ENCODE results near the gene IKZF1. TPM values are rescaled to one million over a fixed set of nuclear protein-coding genes. Genes with fewer than 3 reads are reported as not detected.
A peak's percentile ranks its signal among the peaks of the same experiment; 100 is the strongest.

Gene IKZF1
- total RNA-seq, 1 donor from 2014 or later = 0.33 TPM

GRCh38 chr7:50303335-50304128 is 984 bp upstream of the IKZF1 start:
- Histone ChIP-seq H3K27me3 (ENCODE audit: control insufficient read depth, insufficient read depth, low read length) (peaks cover 35% of the 10 kb centered on the region), H3K4me3 (ENCODE audit: low read depth, low read length) (peak overlapping the region; percentile 43)
- TF ChIP-seq, protein P1, sequence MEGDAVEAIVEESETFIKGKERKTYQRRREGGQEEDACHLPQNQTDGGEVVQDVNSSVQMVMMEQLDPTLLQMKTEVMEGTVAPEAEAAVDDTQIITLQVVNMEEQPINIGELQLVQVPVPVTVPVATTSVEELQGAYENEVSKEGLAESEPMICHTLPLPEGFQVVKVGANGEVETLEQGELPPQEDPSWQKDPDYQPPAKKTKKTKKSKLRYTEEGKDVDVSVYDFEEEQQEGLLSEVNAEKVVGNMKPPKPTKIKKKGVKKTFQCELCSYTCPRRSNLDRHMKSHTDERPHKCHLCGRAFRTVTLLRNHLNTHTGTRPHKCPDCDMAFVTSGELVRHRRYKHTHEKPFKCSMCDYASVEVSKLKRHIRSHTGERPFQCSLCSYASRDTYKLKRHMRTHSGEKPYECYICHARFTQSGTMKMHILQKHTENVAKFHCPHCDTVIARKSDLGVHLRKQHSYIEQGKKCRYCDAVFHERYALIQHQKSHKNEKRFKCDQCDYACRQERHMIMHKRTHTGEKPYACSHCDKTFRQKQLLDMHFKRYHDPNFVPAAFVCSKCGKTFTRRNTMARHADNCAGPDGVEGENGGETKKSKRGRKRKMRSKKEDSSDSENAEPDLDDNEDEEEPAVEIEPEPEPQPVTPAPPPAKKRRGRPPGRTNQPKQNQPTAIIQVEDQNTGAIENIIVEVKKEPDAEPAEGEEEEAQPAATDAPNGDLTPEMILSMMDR (IDR thresholded peaks at IDR 0.05; ENCODE audit: insufficient read depth, low read length, poor library complexity, severe bottlenecking) = no peak

DNA sequence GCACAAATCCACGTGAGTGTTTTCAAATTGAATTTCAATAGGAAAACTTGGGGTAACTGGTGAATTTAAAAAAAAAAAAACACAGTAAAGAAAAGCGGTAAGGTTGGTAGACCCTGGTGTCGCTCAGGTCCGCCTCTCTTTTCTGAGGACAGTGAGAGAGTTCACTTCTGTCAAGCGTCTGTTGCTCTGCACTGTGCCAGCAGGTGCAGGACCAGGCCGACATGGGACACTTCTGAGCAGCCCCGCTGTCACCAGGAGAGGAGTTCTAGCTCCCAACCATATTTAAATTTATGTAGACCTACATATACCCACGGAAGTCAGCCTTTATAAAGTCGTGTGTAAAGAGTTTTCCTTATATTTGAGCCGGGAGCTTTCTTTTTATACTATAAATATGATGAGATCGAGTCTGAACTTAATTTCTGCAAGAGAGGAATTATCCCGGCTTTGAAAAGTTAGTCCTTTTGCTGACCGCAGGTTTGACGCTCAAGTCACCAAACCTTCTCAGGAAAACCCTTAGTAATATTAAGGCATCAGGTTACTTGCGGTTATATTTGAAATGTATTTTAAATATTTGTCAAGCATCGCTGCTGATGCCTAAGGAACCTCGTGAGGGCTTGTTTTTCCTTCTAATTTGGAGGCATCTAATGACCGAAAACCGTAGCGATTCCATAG is 531 bp downstream of the IKZF1 start:
- peaks cover 41% of the 10 kb centered on the region for H3K27me3 ChIP-seq (ENCODE audit: control insufficient read depth, insufficient read depth, low read length)
- no peaks in the 10 kb centered on the region for H3K36me3 ChIP-seq (ENCODE audit: control insufficient read depth, insufficient read depth, low read length)
- no peak for DNase-seq (ENCODE audit: low read depth)
- TF ChIP-seq, protein P1 (IDR thresholded peaks at IDR 0.05; ENCODE audit: insufficient read depth, low read length, poor library complexity, severe bottlenecking) = no peak
- H3K4me3 ChIP-seq (ENCODE audit: low read depth, low read length) = no peak overlapping the region

More at GRCh38 chr7:50303335-50304128, 984 bp upstream of the IKZF1 start:
- no peaks in the 10 kb centered on the region for H3K36me3 ChIP-seq (ENCODE audit: control insufficient read depth, insufficient read depth, low read length)
- DNase-seq (ENCODE audit: low read depth) = no peak

DNA sequence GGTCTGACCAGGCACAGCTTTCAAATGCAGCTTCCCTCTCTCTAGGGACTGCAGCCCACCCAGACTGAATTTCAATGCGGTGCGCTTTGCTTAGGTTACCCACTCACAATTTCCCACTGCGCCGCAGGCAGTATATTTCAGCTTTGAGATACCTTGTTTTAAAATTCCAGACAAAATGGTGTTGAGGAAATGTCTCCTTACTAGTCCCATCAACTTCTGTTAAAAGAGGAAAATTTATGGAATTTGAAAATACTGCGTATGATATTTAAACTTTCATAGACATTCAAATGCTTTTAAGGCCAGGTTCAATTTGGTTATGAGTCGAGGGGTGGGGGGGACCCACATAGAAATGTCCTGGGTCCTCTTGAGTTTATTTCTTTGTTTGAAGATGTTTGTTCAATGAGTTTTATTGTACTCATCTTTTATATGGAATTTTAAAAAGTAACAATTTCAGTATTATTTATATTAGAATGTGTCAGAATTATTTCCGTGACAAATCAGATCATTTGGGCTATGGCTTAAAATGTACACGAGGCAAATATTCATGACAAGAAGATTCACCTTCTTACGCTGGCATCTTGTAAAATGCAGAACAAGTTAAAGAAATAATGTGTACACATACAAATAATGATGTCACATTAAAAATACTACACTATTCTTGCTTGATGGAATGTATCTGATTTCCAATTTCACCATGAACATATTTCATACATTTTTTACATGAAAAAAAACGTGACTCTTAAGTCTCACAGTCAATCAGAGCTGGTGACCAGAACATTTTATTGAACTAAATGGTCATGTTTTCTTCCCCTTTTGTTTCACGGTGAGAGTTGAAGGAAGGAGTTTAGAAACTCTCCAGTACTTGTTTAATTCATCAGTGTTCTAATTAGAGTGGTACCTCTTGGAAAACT is 1.3 kb downstream of the IKZF1 start:
- H3K27me3 ChIP-seq (ENCODE audit: control insufficient read depth, insufficient read depth, low read length) = peaks cover 38% of the 10 kb centered on the region
- no peaks in the 10 kb centered on the region for H3K36me3 ChIP-seq (ENCODE audit: control insufficient read depth, insufficient read depth, low read length)
- no peak for DNase-seq (ENCODE audit: low read depth)
- TF ChIP-seq, protein P1 (IDR thresholded peaks at IDR 0.05; ENCODE audit: insufficient read depth, low read length, poor library complexity, severe bottlenecking) = no peak
- H3K4me3 ChIP-seq (ENCODE audit: low read depth, low read length) = no peak overlapping the region

DNA sequence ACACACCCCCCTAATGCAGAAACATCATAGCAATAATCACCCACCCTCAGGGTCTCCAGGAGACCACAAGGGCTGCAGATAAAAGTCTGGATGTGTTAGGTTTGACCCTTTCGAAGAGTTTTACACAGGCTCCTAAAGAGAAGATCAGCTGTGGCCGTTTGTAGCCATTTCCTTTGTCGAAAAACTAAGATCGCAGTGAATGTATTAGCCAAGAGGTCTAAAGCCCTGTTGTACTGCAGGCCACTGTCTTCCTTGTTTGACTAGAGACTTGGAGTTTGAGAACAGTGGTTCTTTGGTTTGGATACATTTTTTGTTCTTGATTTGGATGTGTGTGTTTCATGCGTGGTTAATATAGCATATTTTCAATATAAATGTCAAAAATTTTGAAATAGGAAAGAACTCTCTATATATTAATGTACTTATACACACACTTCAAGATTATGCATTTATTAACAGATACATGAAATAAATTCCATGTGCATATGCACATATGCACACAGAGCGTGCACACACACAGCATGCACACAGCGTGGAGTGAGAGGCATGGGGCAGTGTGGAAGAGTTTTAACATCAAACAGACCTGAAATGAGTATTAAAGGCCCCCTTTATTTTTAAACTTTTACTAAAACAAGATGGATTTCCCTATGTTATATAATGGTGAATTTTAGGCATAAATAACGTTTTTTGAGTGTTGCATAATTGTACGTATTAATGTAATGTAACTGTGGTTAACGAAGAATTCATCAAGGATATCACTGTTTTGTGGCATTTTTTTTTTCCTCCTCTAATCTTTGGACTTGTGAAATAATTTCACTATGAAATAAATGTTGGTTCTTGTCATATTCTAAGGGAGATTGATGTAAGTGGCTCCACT is 2.2 kb downstream of the IKZF1 start:
- Histone ChIP-seq H3K4me3 (ENCODE audit: low read depth, low read length) (no peak overlapping the region), H3K36me3 (ENCODE audit: control insufficient read depth, insufficient read depth, low read length) (no peaks in the 10 kb centered on the region), H3K27me3 (ENCODE audit: control insufficient read depth, insufficient read depth, low read length) (peaks cover 38% of the 10 kb centered on the region)
- DNase-seq (ENCODE audit: low read depth) = no peak
- TF ChIP-seq, protein P1 (IDR thresholded peaks at IDR 0.05; ENCODE audit: insufficient read depth, low read length, poor library complexity, severe bottlenecking) = no peak

- DNase-seq (ENCODE audit: low read depth) = no peak
- TF ChIP-seq, protein P1 (IDR thresholded peaks at IDR 0.05; ENCODE audit: insufficient read depth, low read length, poor library complexity, severe bottlenecking) = no peak
- no peaks in the 10 kb centered on the region for H3K36me3 ChIP-seq (ENCODE audit: control insufficient read depth, insufficient read depth, low read length)
- H3K27me3 ChIP-seq (ENCODE audit: control insufficient read depth, insufficient read depth, low read length) = peaks cover 31% of the 10 kb centered on the region
- H3K4me3 ChIP-seq (ENCODE audit: low read depth, low read length) = no peak overlapping the region
These were observed 3.0 kb downstream of the IKZF1 start for GRCh38 chr7:50307368-50308032.

Measured in kidney epithelial cell (primary cell).